Measurements from ENCODE around the gene WWOX.

The WWOX gene

DNA sequence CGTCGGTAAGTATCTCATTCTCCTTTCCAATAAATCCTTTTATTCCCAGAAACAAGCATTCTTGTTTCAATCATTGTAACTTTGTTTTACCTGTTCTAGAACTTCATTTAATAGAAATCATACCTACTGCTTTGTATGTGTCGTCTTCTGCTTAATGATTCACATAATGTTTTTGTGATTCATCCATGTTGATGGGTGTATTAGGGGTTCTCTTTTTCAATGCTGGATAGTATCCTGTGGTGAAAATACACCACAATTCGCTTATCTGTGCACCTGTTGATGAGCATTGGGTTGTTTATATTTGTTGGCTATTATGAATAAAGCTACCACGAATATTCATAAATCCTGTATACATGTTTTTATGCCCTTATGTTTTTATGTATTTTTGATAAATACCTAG lies 797.8 kb downstream of the WWOX start:
- no peak for DNase-seq (ENCODE audit: low read depth, low spot score)

DNA sequence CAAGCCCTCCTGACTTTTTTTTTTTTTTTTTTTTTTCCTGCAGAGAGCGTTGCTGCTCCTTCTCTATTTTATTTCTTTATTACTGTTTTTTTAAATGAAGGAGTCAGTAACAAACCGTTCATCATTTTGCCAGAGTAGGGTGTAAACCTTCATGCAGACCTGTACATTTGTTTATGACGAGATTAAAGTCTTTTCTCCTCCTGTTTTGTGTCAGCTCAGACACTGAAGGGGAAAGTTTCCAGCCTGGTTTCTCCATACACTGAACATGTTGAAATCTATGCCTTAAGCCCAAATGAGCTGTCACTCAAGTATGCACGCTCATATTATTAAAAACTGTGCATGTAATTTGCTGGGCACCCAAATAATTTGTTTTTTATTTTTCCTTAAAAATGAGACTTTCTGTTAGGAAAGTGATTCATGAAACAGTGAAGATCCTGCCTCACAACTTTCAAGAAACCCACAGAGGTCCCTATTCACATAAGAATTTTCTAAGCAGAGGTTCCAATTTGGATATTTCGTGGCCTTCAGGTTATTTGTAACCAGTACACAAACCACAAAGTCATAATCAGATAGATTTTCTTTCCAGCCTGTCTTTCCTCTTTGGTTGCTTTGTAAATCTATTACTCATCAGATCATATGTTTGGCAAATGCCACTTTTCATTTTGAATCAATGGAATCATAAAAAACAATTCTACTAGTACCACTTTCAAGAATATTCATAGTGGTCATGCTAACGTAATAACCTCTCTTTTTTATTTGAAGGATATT lies 800.8 kb downstream of the WWOX start:
- DNase-seq (ENCODE audit: low read depth, low spot score): no peak

DNA sequence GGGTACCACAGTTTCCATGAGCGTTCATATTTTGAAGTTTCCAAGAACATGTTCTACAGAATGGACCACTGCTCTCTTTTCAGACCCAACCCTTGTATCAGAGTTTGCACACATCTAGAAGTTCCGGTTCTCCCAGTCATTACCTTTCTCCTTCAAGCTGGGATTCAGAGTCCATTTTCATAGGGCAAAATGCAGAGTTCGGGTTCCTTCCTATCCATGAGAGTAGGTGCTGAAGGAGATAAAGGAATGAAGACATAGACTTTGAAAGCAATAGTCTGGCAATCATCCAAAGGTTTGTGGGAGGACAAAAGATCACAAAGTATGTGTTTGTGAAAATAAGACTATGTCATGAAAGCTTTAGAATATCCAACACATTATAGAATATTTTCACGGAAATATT lies 801.5 kb downstream of the WWOX start:
- DNase-seq (ENCODE audit: low read depth, low spot score): no peak

DNA sequence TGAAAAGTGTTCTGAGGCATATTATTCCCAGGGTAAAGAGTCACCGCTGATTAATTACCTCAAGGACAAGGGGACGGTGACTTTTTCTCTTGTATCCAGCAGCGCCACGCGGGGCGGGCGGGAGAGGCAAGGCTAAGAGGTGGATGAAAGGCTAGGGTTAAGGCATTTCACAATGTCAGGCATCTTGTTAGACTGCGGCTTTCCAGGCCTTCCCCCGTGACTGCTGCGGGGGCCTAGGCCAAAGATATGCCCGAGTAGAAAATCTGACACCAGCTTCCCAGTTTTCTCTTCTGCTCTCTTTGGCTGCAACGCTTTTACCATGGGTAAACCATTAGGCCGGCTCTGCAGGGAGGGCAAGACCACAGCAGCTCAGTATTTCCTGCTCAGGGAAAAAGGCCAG lies 802.9 kb downstream of the WWOX start:
- no peak for DNase-seq (ENCODE audit: low read depth, low spot score)

DNA sequence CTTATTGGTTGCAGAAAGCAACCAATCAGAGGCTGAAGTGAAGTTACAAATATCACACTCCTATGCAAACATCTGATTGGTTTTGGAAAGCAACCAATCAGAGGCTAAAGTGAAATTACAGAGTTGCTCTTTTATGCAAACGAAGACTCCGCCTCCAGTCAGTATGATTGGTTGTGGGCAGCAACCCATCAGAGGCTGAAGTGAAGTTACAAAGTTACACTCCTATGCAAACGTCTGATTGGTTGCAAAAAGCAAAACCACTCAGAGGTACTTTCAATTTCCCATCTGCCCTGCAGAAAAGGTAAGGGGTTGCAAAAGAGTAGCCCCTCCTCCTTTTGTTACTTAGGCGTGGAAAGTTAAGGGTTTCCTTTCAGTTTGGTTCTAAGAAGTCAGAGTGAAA lies 803.8 kb downstream of the WWOX start:
- DNase-seq (ENCODE audit: low read depth, low spot score): no peak

DNA sequence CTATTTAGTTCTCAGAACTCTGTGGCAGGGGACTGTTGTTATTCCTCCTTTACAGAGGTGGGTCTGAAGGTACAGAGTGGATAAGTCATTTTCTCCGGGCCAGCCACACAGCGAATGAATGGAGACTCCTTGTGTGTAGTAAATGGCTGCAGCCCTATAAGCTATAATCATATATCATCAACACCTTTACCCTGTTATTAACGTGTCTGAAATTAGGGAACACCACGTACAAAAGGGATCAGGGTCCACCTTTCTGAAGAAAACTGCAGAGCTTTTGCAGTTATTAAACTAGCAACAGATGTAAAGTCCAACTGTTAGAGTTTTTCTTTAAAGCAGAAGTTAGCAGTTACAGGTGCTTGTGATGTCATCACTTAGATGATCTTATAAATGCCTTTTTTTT lies 804.4 kb downstream of the WWOX start:
- DNase-seq (ENCODE audit: low read depth, low spot score): no peak

DNA sequence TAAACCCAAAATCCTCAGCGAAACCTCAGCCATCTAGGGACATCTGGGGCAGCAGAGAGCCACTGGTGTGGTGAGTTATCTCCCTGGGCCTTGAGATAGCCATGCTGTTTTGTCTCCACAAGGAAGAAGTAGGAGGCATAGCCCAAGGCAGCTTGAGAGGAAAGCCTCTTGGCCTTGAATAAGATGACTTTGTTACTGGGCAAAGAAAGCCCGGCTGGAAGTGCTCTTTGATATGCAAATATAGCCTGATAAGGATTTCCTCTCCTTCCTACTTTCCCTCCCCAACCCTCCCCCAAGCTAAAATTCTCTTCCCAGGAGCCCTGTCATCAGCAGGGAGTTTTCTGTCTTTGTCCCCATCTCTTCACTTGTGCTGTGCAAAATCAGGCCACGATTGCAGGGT lies 806.7 kb downstream of the WWOX start:
- no peak for DNase-seq (ENCODE audit: low read depth, low spot score)

DNA sequence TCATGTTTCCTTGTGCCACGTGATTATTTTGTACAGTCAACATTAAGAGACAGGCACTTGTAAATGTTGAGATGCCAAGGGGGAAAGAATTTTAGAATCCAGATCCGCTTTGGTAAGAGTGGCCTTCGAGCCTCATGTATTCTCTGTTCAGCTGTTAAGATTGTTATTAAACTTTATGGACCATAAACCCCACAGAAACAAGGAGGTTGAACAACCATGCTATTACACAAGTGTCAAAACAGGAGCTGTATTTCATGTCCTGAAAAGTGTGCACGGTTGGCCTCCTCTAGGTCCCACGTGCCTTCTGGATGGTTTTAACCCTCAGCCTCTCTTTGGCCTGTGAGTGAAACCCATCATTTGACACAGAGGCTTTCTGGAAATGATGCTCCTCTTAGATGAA lies 809.8 kb downstream of the WWOX start:
- no peak for DNase-seq (ENCODE audit: low read depth, low spot score)

DNA sequence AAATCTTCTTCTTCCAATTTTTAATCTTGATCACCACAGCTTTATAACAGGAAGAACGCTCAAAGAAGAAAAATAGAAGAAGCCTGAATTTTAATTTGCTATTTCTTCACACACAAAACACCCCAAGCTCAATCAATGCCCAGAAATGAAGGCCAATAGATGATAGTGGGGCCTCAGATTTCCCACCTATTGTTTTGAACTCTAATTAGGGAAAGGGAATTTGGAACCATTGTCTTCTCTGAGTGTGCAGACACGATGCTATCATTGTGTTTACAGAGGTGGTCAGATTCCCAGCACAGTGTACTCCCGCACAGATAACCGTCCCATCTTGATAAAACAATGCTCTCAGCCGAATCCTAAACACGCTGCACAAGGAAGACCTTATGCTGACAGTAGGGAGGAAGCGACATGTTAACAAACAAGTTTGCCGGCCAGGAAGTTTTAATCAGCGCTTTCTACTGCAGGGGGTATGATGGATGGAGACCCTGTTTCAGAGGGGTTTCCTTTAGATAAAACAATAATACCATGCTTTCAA lies 816.4 kb downstream of the WWOX start:
- no peak for DNase-seq (ENCODE audit: low read depth, low spot score)

DNA sequence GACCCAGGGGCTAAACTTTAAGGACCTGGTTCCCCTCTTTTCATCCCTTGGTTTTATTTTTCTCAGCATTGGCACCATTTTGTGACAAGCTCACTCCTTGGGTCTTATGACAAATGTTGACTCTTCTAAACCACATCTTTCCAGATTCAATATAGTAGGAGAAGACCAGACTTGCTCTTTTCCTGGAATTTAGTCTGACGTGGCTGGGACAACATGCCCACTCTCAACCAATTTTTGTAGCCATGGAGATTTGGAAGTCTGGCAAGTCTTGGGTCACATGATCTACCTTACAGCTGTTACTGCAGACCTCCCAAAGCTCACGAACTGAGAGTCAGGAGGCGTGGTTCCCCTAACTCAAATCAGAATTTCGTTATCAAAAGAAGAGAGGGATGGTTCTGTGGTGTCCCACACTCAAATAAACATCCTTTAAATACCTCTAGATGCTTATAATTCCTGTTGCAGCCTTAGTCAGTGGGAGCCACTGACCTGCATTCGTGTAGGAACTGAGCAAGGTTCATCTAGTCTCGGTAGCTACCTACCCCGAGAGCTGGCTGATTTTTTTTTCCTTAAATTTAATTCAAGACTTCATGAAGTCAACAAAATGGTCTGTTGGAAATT lies 817.6 kb downstream of the WWOX start:
- no peak for DNase-seq (ENCODE audit: low read depth, low spot score)

DNA sequence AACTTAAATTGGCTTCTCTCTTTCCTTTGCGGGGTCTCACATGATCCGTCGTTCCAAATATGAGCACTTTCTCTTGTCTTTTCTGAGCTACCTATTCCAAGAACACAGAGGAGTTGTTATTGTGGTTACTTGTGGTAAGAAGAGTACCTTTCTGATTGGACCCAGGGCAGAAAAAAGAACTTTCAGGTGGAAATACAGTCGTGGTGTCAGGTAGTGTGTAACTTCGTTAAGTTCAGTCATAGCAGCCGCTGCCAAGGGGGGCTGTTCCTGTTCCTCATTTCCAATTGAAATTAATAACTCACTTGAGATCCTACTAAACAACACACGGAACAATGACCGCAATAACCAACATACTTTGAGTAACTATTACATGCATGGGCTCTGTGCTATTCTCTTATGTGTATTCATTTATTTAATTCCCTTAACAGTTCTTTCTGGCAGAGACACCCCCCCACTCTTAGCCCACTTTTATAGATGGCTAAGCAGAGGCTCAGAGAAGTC lies 819.4 kb downstream of the WWOX start:
- DNase-seq (ENCODE audit: low read depth, low spot score): no peak

DNA sequence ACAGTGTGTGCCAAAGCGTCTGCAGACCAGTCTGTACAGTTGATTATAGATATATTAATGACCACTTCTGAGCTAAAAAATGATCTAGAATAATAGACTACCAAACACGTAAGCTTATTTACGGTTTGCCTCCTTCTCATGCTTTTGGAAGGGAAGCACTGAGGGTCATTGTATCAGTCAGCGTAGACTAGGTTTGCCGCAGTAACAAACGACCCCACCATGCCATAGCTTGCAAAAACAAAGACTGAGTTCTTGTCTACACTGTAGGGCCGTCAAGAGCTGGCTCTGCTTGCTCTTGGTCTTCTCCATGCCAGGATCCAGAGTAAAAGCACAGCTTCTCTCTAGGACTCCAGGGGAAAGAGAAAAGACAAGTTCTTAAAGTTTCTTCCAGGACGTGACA lies 820.4 kb downstream of the WWOX start:
- no peak for DNase-seq (ENCODE audit: low read depth, low spot score)

DNA sequence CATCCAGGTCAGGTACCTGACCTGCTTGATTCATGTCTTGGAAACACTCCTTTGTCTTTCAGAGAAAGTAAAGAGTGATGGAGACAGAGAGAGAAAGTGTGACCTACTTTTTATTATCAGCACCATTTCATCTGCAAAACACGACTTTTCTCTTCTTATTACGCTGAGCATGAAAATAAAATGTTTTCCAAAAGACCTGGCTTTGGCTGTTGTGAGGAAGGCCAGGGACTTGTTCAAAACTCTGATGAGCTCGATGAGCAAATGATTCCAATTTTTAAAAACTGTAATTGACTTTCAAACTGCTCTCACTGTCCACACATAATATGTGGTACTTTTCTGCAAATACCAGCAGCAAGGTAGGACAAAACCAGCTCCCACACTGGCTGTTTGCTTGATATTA lies 821.2 kb downstream of the WWOX start:
- no peak for DNase-seq (ENCODE audit: low read depth, low spot score)

DNA sequence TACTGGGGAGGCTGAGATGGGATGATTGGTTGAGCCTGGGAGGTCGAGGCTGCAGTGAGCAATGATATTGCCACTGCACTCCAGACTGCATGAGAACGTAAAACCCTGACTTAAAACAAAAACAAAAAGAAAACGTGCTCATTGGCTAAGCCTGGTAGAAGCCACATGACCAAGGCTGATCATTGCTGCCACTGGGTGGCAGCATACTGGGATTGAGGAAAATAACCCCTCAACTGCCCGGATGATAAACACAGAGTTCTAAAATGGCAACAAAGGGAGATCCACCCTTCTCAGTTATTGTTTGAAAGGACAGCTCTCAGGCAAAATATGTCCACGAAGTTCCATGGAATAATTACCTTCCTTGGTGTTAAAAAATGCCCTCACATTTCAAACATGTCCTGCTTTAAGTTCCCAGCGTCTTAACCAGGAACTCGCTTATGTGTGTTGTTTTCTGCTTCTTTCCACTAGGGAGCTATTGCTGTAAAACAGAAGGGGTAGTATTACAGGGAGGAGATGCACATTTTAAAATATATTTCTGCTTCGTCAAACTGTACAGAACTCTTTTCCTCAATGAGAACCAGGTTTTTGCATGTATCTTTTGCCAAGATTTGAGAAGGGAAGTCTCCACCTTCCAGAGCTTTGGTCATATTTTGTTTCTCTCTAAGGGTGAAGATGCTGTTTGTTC lies 825.8 kb downstream of the WWOX start:
- DNase-seq (ENCODE audit: low read depth, low spot score): no peak

DNA sequence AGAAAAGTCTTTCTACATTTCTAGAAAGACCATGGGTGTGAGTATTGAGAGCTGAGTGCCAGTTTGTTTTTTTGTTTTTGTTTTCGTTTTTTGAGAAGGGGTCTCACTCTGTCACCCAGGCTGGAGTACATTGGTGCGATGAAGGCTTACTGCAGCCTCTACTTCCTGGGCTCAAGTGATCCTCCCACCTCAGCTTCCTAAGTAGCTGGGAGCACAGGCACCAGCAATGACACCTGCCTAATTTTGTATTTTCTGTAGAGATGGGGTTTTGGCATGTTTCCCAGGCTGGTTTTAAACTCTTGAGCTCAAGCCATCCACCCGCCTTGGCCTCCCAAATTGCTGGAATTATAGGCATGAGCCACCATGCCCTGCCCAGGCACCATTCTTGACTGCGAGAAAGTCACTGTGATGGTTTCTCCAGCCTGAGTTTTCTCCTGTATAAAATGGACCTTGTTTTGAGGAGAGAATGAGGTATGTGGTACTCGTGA lies 827.3 kb downstream of the WWOX start:
- no peak for DNase-seq (ENCODE audit: low read depth, low spot score)

DNA sequence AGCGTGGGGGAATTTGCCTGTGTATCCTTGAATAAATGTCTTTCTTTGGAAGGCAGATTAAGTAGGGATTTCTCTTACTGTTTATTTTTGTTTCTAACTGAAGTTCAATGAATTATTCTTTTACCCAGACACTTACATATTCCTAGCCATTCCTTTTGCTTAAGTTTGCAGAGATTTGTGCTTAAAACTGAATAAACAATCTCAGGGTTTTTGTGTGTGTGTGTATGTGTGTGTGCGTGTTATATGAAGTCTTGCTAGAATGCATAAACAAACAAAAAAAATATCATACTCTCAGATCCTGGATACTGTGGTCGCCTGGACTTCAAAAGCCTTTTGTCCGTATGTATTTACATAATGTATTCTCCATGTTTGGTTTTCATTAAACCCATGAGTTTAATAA lies 828.3 kb downstream of the WWOX start:
- no peak for DNase-seq (ENCODE audit: low read depth, low spot score)

DNA sequence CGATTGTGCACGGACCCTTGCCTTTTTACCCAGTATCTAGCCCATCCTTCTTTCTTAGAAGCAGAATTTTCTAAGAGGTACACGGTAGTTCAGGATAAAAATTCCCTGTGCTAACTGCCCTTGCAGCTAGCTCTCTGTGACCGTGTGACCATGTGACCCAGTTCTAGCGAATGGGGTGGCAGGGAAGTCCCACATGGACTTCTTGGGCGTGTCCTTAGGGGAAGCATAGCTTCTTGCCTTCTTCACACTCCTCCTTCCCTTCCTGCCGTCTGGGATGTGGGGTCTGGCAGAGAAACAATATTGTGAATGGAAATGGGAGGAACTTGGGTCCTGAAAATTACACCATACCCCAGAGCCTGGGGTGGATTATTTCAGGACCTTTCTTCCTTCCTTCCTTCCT lies 830.4 kb downstream of the WWOX start:
- no peak for DNase-seq (ENCODE audit: low read depth, low spot score)

DNA sequence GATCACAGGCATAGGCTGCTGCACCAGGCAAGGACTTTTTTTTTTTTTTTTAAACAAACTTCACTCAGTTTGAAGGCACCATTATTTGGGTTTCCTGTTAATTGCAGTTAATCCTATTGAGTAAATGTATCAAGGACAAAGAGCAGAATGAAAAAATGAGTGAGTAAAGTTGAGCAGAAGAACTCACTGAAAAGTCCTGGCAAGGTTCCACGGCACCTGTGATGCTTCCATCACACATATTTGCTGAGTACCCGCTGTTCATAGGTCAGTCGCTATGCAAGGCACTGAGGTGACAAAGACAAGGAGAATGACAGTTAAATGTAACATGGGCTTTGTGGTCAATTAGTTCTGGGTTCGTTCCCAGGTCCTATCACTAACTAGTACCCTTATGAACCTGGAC lies 831.1 kb downstream of the WWOX start:
- DNase-seq (ENCODE audit: low read depth, low spot score): no peak

DNA sequence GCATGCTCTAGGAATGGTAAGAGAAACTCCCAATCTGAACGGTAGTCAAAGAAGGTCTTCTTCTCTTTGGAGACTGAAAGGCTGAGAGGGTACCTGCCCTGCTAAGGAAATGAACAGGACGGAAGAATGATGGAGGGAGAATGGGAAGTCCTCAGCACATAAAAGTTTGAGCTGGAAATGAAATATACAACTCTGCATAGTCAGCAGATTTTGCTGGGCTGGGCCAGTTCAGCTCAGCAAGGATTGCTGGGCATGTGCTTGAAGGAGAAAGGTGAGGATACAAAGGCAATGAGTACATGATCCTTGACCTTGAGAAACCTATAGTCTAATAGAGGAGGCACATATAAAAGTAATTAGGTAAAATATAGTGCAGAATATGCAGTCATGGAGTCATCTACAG lies 831.8 kb downstream of the WWOX start:
- no peak for DNase-seq (ENCODE audit: low read depth, low spot score)

DNA sequence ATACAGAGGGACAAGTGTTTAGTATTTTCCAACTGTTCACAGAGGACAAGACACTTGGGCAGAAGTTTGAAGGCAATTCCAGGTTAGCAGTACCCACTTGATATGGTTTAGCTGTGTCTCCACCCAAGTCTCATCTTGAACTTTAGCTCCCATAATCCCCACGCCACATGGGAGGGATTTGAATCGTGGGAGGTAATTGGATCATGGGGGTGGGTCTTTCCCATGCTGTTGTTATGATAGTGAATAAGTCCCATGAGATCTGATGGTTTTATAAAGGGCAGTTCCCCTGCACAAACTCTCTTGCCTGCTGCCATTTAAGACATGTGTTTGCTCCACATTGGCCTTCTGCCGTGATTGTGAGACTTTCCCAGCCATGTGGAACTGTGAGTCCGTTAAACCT lies 832.2 kb downstream of the WWOX start:
- DNase-seq (ENCODE audit: low read depth, low spot score): no peak

DNA sequence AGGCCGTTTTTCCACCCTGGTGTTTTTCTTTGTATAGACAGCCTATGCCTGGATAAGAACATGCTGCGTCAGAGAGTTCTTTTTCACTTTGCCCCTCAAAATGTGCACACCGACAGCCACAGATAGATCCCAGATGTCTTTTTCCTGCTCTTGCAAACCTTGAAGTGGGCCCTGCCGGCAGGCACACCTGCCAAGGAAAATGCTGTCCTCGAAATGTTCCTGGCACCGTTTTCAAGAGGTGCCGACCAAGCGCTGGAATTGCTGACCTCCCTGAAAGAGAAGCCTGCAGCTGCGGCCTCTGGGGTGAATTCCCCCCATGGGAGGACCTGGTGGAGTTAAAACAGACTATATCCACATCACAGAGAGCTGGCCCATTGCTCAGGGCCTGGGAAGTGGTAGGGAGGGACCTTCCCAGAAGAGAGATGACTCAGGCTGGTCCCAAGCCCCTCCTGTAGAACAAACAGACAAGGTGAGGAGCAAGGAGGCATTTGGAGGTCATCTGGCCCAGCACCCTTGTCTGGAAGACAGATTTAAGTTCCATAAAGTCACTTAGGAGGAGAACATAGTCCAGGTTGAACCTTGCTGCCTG lies 833.0 kb downstream of the WWOX start:
- DNase-seq (ENCODE audit: low read depth, low spot score): no peak

DNA sequence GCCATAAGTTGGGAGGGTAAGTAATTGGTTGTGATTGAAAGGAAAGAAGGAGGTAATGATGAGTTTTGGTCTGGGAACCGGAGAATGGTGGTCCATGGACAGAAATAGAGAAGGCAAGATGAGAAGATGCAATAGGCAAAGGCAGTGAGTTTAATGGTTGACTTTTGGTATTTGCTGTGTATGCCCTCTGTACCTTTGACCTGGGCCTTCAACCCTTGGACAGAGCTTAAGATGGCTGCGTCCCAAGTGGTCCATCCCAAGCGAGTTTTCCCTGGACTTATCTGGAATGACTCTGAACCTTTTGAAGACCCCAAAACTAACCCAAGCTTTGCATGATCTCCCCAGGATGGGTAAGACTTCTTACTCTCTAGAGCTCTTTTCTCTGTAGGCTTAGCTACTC lies 836.6 kb downstream of the WWOX start:
- no peak for DNase-seq (ENCODE audit: low read depth, low spot score)
